ENCODE results near the gene LRRC15. TPM values are rescaled to one million over a fixed set of nuclear protein-coding genes. Genes with fewer than 3 reads are reported as not detected.

LRRC15 gene
- total RNA-seq, 2 experiments from 2014 or later = not detected

DNA sequence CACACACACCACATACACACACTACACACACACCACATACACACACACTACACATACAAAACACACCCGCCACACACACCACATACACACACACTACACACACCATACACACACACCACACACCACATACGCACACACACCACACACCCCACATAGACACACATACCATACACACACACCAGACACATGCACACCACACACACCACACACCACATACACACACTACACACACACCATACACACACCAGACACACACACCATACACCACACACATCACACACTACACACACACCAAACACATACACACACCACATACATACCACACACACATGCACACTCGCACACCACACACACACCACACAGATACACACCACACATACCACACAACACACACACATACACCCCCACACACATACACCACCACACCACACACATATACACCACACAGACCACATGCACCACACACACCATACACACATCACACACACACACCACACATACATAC, 44.7 kb downstream of the LRRC15 start:
- Mint-ChIP-seq H3K36me3 (no peaks in the 10 kb centered on the region), H3K4me1 (no peaks in the 10 kb centered on the region), H3K27ac (no peak overlapping the region), H3K4me3 (no peak overlapping the region), H3K9me3 (ENCODE audit: low read depth) (no peaks in the 10 kb centered on the region), H3K27me3 (peaks cover 24% of the 10 kb centered on the region)
- DNase-seq (no peak), ATAC-seq (no peak)
- CTCF ChIA-PET = interaction anchor here (1.2 to 1.6 kb wide), 2 partner anchors 9 to 10 kb away, joined by 3 to 5 read pairs; no protein-coding TSS in a partner anchor

DNA sequence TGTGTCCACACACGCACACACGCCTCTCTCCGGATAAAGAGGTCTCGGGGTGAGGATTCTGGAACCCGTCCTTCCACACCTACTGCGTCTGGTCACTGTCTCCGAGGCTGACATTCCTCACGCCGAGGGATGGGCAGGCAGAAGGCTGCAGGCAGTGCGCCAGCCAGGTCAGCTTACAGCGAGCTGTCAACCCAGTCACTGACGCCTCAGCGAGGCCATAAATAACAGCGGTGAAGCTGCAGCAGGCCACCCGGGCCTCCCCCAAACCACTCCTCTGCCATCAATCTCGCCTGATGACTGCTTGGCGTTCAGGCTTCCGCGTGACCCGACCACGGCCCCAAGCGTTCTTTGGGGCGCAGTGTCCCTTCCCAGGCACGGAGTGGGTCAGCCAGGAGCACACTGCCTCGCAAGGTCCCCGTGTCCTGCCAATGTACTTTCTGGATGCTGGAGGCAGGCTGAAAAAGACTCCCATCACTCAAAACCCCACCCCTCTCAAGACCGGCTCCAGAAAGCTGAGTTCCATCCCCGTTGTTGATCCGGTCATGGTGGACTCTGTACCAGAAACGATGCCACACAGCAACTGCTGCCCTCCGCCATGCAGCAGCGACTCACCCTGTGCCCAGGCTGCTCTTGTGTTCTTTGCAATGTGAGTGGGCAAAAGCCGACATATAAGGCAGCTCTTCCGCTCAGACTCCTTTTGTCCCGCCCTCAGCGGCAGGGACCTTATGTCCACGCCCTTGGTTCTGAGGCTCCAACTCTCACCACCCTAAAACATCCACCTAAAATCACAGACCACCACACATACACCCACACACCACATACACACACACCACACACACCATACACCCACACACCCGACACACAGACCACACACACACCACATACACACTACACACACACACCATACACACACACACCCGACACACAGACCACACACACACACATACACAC, 45.5 kb downstream of the LRRC15 start:
- DNase-seq (peak; percentile 57), ATAC-seq (peak; percentile 40)
- Mint-ChIP-seq H3K36me3 (peaks cover under 1% of the 10 kb centered on the region), H3K4me1 (no peaks in the 10 kb centered on the region), H3K9me3 (ENCODE audit: low read depth) (peaks cover 4% of the 10 kb centered on the region), H3K4me3 (no peak overlapping the region), H3K27ac (no peak overlapping the region), H3K27me3 (peaks cover 31% of the 10 kb centered on the region)
- CTCF ChIA-PET = interaction anchor here (1.1 to 1.2 kb wide), 2 partner anchors 9 to 17 kb away, joined by 3 read pairs; no protein-coding TSS in a partner anchor

DNA sequence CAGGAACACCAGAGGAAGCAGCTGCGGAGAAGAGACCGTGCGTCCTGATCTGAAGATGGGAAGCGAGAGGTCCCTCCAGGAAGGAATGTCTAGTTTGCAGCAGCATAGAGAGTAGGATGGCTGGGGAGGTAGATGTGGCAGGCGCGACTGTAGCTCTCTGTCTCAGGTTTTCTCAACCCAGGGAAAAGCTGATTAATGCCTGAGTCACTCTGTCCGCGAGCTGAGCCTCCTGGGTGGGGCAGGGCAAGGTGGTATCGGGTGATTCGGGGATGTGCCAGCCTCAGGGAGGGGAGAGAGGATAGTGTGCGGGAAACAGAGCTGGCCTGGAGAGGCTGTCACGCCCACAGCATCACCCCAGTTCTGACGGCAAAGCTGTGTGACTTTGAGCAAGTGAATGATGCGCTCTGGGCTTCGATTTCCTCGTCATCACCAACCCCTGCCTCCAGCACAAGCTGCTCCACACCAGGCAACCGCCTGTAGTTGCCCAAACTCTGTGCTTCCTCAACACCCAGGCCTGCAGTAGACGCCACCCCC, 46.8 kb downstream of the LRRC15 start:
- CTCF ChIA-PET = interaction anchor here (0.8 kb wide), 1 partner anchor 65 kb away, joined by 3 read pairs; no protein-coding TSS in a partner anchor
- Mint-ChIP-seq H3K9me3 (ENCODE audit: low read depth) (peaks cover 7% of the 10 kb centered on the region), H3K4me1 (no peaks in the 10 kb centered on the region), H3K27ac (no peak overlapping the region), H3K27me3 (peaks cover 40% of the 10 kb centered on the region), H3K36me3 (peaks cover 3% of the 10 kb centered on the region), H3K4me3 (no peak overlapping the region)
- ATAC-seq (no peak), DNase-seq (no peak)

DNA sequence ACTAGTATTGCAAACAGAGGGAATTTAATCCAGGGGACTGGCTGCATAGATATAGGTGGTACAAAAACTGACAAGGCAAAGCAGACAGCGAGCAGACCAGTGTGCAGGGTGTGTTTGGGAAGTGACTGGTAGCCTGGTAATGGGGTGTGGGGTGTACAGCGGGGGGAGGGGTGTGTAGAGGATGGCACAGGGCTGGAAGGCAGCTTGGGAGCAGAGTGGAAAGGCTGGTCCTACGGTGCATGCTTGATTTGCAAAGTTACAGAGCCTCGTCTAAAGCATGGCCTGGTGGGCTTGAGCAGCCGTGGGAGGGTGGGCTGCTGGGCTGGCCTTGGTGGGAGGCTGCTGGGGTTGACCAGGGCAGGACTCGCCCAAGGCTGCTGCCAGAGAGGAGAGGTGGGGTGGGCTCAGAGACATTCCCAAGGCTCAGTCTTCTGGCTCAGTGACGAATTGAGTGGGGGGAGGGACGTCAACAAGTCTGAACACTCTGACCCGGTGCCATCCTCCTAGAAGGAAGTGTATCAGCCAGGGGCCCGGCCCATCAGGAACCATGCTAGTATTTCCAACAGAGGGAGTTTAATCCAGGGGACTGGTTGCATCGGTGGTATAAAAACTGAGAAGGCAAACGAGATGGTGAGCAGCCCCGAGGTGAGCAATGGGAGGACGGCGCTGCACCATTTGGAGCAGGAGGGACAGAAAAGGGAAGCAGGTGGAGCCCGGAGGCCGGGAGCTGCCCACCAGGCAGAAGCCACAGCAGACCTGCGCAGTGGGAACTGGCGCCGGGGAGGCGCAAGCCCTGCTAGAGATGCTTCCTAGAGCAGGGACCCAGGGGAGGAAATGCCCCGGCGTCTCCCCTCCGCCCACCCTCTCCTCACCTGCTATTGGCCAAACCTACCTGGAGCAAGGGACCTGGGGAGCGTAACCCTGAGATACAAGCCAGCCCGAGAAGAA, 47.6 kb downstream of the LRRC15 start:
- no peak for ATAC-seq
- peaks cover 3% of the 10 kb centered on the region for H3K36me3 Mint-ChIP-seq
- CTCF ChIA-PET = interaction anchor here (0.8 kb wide), 1 partner anchor 64 kb away, joined by 3 read pairs; no protein-coding TSS in a partner anchor

DNA sequence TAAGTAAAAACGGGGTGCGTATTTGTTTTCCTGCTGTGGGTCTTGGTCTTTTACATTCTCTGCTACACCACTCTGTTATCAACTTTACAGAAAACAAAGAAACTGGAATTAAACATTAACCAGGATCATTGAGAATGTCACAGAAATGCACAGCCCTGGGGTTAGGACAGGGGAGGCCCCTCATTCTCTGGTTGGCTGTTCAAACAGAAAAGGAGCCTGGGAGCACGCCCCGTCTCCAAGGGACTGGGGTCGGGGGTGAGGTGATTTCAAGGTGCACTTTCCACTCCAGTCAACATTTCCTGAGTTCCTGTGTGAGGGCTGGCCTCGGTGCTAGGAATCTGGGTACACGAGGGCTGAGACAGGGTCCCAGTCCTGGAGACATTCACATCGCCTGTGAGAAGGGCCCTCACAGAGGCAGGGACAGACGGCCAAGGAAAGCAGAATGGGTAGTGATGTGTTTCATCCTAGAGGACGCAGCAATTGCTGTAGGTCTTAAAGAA, 48.7 kb downstream of the LRRC15 start:
- H3K27ac Mint-ChIP-seq = no peak overlapping the region
- ATAC-seq = no peak

More for the DNA sequence above, 47.6 kb downstream of the LRRC15 start:
- H3K4me1 Mint-ChIP-seq = no peaks in the 10 kb centered on the region
- H3K9me3 Mint-ChIP-seq (ENCODE audit: low read depth) = peaks cover 7% of the 10 kb centered on the region
- no peak for DNase-seq
- H3K4me3 Mint-ChIP-seq = no peak overlapping the region
- no peak overlapping the region for H3K27ac Mint-ChIP-seq
- peaks cover 47% of the 10 kb centered on the region for H3K27me3 Mint-ChIP-seq

DNA sequence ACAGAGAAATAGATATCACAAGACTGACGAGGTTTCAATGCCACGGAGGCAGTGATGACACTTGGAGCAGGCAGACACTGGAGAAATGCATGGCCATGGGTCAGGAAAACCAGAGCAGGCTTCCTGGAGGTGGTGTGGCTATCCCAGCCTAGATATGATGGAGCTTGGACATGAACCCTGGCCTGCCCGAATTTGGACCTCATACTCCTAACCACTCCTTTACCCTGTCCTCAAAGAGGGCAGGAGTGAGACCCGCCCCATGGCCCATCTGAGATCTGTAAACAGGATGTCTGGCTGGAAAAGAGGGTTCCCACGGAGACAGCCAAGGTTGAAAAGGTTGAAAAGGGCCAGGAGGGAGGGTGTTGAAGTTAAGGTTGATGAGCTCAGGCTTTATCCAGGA, 49.4 kb downstream of the LRRC15 start:
- Mint-ChIP-seq H3K4me1 (peaks cover 9% of the 10 kb centered on the region), H3K27me3 (peaks cover 59% of the 10 kb centered on the region), H3K36me3 (peaks cover 3% of the 10 kb centered on the region), H3K9me3 (ENCODE audit: low read depth) (peaks cover 7% of the 10 kb centered on the region), H3K27ac (no peak overlapping the region), H3K4me3 (no peak overlapping the region)
- ATAC-seq (no peak), DNase-seq (no peak)
- CTCF ChIA-PET = interaction anchor here (1.3 kb wide), 1 partner anchor 23 kb away, joined by 3 read pairs; no protein-coding TSS in a partner anchor

More for the DNA sequence above, 48.7 kb downstream of the LRRC15 start:
- Mint-ChIP-seq H3K36me3 (peaks cover 3% of the 10 kb centered on the region), H3K4me1 (peaks cover 6% of the 10 kb centered on the region), H3K4me3 (no peak overlapping the region), H3K27me3 (peaks cover 55% of the 10 kb centered on the region), H3K9me3 (ENCODE audit: low read depth) (peaks cover 7% of the 10 kb centered on the region)
- CTCF ChIA-PET = no interaction called here
- no peak for DNase-seq

DNA sequence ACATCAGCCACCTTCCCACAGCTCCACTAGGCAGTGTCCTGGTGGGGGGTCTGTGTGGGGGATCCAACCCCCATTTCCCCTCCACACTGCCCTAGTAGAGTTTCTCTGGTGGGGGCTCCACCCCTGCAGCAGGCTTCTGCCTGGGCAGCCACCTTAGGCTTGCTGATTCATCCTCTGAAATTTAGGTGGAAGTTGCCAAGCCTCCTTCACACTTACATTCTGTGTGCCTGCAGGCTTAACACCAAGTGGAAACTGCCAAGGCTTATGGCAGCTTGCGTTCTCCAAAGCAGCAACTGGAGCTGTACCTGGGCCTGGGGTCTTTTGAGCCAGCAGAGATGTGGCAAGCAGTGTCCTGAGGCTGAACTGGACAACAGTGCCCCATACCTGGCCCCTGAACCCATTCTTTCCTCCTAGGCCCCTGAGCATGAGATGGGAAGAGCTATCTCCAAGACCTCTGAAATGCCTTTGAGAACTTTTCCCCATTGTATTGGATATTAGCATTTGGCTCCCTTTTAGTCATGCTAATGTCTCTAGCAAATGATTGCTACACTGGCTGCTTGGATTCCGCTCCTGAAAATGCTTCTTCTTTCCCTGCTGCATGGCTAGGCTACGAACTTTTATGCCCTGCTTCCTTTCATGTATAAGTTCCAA, 50.9 kb downstream of the LRRC15 start:
- Mint-ChIP-seq H3K4me1 (peaks cover 16% of the 10 kb centered on the region), H3K27ac (no peak overlapping the region), H3K36me3 (peaks cover 3% of the 10 kb centered on the region), H3K4me3 (no peak overlapping the region), H3K9me3 (ENCODE audit: low read depth) (peaks cover 7% of the 10 kb centered on the region), H3K27me3 (peaks cover 70% of the 10 kb centered on the region)
- ATAC-seq (no peak), DNase-seq (no peak)
- CTCF ChIA-PET = interaction anchor here (1.3 to 3.7 kb wide), 2 partner anchors 25 to 183 kb away, joined by 3 to 38 read pairs; partner anchors contain the start of gene HES1

DNA sequence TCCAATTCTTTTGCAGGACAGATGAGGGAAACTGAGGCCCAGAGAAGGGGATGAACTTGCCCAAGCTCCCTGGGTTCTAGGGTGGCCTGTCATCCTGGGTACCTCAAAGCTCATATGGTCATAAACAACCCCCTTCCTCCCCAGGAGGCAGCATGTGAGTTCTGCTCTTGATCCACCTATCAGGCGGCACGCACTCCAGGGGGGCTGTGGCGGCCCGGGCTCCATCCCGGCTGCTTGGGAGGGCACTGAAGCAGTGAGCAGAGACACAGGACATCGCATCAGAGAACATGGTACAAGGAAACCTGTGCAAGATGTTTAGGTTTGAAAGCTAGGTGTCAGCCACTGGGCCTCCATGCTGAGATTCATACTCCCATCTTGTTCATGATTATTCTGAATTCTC, 52.6 kb downstream of the LRRC15 start:
- H3K36me3 Mint-ChIP-seq = peaks cover 3% of the 10 kb centered on the region
- ATAC-seq = no peak
- peaks cover 75% of the 10 kb centered on the region for H3K27me3 Mint-ChIP-seq
- H3K27ac Mint-ChIP-seq = no peak overlapping the region
- no peak for DNase-seq
- peaks cover 7% of the 10 kb centered on the region for H3K9me3 Mint-ChIP-seq (ENCODE audit: low read depth)
- H3K4me3 Mint-ChIP-seq = no peak overlapping the region
- H3K4me1 Mint-ChIP-seq = peaks cover 25% of the 10 kb centered on the region
- CTCF ChIA-PET = interaction anchor here (0.6 to 3.7 kb wide), 11 partner anchors 17 to 691 kb away, joined by 3 to 46 read pairs (median 5); partner anchors contain the start of gene HES1

DNA sequence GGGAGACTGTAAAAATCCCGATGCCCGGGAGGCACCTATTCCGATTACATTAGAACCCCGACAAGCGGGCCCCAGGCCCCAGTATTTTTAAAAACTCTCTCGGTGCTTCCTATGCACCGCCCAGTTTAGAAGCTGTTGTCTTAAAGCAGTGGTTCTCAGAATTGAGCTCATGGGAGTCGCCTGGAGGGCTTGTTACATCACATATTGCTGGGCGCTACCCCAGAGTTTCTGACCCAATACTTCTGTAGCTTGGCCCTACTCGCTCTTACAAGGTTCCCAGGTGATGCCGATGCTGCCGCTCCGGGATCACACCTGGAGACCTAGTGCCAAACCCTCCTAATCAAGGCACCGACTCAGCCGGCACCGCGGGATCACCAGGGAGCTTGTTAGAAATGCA, 53.6 kb downstream of the LRRC15 start:
- Mint-ChIP-seq H3K9me3 (ENCODE audit: low read depth) (peaks cover 7% of the 10 kb centered on the region), H3K36me3 (peaks cover 3% of the 10 kb centered on the region), H3K27me3 (peaks cover 84% of the 10 kb centered on the region), H3K4me1 (peaks cover 30% of the 10 kb centered on the region), H3K27ac (no peak overlapping the region), H3K4me3 (no peak overlapping the region)
- CTCF ChIA-PET = interaction anchor here (0.6 to 3.7 kb wide), 62 partner anchors 10 to 856 kb away, joined by 3 to 46 read pairs (median 4); partner anchors contain the start of gene HES1
- DNase-seq (no peak), ATAC-seq (peak; percentile 34)

DNA sequence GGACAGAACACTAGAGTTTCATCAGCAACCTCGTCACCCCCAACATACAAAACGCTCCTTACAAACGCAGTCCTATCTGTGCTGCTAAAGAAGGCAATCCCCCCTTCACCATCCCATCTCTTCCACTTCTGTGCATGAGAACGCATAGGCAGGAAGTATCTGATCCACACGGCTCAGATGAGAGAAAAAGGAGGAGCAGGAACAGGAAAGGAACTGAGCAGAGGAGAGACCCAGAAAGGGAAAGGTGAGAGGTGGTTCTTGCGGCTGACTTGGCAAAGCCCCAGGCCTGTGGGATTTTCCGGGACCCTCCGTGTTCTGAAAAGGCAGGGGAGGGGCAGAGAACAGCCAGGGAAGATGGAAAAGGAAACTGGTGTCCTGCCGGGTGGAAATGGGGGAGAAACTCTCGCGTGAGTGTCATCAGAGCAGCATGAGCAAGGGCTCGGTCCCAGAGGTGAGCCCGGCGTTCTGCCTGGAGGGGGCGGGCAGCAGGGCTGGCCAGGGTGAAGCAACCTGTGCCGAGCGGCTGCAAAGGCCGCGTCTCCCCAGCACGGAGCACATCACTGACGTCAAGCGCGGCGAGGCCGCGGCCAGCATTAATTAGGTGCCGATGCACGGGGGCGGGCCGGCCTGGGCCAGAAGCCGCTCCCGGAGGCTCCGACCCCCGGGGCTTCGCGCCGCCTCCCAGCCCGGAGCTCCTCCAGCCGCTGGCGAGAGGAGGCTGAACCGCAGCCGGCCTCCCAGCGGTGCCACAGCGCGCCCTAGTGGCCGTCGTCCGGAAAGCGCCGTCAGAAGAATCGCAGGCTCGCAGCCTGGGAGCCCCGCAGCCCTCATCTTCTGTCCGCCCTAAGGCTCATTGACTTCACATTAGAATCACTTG, 54.2 kb downstream of the LRRC15 start:
- CTCF ChIA-PET = interaction anchor here (0.6 to 3.7 kb wide), 67 partner anchors 9 to 855 kb away, joined by 3 to 46 read pairs (median 4); partner anchors contain the start of gene HES1
- Mint-ChIP-seq H3K4me3 (peak overlapping the region; percentile 68), H3K36me3 (peaks cover 5% of the 10 kb centered on the region), H3K27ac (peak overlapping the region; percentile 67), H3K4me1 (peaks cover 30% of the 10 kb centered on the region), H3K9me3 (ENCODE audit: low read depth) (peaks cover 7% of the 10 kb centered on the region), H3K27me3 (peaks cover 80% of the 10 kb centered on the region)
- DNase-seq = peak; percentile 86
- peak; percentile 84 for ATAC-seq

DNA sequence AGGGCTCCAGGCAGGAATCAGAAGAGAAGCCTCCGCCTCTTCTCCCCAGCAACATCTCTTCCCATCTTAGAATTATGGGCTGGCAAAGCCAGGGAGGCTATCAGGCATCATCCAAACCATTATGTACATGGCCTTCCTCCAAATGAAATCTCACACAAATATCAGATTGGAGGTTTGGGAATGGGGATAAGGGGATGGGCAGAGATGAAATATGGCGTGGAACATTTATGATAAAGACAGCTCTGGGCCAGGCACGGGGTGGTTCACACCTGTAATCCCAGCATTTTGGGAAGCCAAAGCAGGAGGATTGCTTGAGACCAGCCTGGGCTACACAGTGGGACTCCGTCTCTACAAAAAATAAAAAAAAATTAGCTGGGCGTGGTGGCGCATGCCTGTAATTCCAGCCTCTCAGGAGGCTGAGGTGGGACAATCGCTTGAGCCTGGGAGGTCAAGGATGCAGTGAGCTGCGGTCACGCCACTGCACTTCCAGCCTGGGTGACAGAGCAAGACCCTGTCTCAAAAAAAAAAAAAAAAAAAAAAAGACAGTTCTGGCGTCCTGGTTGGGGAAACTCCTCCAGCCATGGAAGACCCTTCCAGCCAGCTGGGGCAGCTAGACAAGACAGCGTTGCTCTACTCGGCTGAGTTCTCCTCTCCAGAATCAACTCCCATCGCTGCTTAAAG, 55.0 kb downstream of the LRRC15 start:
- Mint-ChIP-seq H3K27me3 (peaks cover 78% of the 10 kb centered on the region), H3K4me3 (no peak overlapping the region), H3K36me3 (peaks cover 5% of the 10 kb centered on the region), H3K4me1 (peaks cover 36% of the 10 kb centered on the region), H3K9me3 (ENCODE audit: low read depth) (peaks cover 7% of the 10 kb centered on the region), H3K27ac (no peak overlapping the region)
- DNase-seq = no peak
- CTCF ChIA-PET = interaction anchor here (0.9 to 3.3 kb wide), 3 partner anchors 10 to 534 kb away, joined by 3 to 8 read pairs (median 3); no protein-coding TSS in a partner anchor
- no peak for ATAC-seq
